HuH-7 (cell line): Measurements from ENCODE around the gene PCDHGB6.
A peak's percentile ranks its signal among the peaks of the same experiment; 100 is the strongest.
"Not testable (repeated sequence)": the region's sequence is repeated elsewhere in the genome, so short reads cannot be mapped to it uniquely, and the experiment has no call there.

Experiments
- DNase-seq: peaks from one replicate; pipeline ENCODE4 v3.0.0; 2011; ENCODE audit warnings: low spot score

Gene PCDHGB6

DNA sequence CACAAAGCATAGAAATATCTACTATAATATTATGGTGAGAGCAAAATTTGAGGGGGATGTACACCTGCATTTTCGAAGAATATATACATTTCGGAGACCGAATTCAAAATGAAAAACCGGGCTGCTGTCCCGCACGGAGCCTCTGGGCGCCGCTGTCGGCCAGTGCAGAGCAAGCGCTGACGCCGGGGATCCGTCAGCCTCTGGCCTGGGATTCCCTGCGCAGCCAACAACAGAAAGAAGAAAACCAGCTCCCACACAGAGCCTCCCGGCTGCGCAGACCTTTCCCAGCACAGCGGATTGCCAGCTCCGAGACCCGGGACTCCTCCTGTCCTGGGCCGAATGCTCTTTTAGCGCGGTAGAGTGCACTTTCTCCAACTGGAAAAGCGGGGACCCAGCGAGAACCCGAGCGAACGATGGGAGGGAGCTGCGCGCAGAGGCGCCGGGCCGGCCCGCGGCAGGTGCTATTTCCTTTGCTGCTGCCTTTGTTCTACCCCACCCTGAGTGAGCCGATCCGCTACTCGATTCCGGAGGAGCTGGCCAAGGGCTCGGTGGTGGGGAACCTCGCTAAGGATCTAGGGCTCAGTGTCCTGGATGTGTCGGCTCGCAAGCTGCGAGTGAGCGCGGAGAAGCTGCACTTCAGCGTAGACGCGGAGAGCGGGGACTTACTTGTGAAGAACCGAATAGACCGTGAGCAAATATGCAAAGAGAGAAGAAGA is at the start of gene PCDHGB6:
Gene PCDHGB6 (plus strand): TSS at position 232 of the 716 bp plus-strand sequence. CDS start 182 bp downstream, at position 414.
- DNase-seq, result not testable (repeated sequence)

DNA sequence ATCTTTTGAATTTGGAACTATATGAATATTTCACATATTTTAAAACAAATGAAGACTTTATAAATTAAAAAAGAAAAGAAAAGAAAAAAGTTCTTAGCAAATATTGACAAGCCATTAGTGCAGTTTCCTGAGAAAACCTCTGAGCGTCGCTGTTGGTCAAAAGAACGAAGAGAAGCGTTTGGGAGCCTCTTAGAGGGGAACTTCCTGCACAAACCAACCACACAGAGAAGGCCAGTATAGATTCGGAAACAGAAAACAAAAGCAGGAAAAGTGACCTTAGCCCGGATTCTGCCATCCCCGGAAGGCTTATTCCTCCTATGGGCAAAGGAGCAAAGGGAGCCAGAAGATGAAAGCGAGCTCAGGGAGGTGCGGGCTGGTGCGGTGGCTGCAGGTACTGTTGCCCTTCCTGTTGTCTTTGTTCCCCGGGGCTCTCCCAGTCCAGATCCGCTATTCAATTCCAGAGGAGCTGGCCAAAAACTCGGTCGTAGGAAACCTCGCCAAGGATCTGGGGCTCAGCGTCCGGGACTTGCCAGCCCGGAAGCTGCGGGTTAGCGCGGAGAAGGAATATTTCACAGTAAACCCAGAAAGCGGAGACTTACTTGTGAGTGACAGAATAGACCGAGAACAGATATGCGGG is 47.9 kb upstream of the PCDHGB6 start, which contains the start of gene PCDHGB2:
Gene PCDHGB2 (plus strand): TSS at position 205 of the 637 bp plus-strand sequence. CDS start 142 bp downstream, at position 347.
- DNase-seq, result peak; percentile 44

DNA sequence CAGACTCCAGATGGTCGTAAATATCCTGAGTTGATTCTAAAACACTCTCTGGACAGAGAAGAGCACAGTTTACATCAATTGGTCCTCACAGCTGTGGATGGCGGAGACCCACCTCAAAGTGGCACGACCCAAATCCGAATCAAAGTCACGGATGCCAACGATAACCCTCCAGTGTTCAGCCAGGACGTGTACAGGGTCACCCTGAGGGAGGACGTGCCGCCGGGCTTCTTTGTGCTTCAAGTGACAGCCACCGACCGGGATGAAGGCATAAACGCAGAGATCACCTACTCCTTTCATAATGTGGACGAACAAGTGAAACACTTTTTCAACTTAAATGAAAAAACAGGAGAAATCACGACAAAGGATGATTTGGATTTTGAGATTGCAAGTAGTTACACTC is 47.1 kb upstream of the PCDHGB6 start:
- no peak for DNase-seq

DNA sequence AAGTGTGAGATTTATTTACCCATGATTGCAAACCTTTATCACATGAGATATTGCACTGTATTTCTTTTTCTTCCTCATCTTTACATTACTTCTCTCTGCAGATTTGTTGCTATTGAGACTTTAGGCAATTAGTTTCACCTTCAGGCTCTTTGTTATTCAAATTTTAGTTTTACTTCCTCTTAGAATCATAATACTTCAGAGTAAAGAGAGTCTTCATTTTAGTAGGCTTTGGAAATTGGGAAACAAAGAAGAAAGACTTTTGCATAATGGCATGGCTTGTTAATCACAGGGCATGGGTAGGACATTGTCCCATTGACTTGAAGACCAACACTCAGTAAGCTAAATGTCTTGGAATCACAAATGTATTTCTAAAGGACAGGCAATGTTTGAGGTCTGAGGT is 45.1 kb upstream of the PCDHGB6 start:
- no peak for DNase-seq

- DNase-seq, result no peak
Measured at GRCh38 chr5:141363952-141364660, 43.7 kb upstream of the PCDHGB6 start, which contains the start of gene PCDHGA5. PCDHGA5 (plus strand) TSS chr5:141364162; CDS start chr5:141364331, 169 bp downstream.

DNA sequence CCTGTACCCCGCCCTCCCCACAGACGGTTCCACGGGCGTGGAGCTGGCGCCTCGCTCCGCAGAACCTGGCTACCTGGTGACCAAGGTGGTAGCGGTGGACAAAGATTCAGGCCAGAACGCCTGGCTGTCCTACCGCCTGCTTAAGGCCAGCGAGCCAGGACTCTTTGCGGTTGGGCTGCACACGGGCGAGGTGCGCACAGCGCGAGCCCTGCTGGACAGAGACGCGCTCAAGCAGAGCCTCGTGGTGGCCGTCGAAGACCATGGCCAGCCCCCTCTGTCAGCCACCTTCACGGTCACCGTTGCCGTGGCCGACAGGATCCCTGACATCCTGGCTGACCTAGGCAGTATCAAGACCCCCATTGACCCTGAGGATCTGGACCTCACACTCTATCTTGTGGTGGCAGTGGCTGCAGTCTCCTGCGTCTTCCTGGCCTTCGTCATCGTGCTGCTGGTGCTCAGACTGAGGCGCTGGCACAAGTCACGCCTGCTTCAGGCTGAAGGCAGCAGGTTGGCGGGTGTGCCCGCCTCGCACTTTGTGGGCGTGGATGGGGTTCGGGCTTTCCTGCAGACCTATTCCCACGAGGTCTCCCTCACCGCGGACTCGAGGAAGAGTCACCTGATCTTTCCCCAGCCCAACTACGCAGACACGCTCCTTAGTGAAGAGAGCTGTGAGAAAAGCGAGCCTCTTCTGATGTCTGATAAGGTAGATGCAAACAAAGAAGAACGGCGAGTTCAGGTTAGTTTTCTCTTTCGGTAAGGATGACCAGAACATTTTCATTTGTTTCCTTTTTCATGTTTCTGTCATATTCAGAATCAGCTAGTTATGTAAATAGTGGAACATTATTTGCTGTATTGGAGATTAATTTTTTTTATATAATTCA is 41.6 kb upstream of the PCDHGB6 start:
- DNase-seq, result no peak

DNA sequence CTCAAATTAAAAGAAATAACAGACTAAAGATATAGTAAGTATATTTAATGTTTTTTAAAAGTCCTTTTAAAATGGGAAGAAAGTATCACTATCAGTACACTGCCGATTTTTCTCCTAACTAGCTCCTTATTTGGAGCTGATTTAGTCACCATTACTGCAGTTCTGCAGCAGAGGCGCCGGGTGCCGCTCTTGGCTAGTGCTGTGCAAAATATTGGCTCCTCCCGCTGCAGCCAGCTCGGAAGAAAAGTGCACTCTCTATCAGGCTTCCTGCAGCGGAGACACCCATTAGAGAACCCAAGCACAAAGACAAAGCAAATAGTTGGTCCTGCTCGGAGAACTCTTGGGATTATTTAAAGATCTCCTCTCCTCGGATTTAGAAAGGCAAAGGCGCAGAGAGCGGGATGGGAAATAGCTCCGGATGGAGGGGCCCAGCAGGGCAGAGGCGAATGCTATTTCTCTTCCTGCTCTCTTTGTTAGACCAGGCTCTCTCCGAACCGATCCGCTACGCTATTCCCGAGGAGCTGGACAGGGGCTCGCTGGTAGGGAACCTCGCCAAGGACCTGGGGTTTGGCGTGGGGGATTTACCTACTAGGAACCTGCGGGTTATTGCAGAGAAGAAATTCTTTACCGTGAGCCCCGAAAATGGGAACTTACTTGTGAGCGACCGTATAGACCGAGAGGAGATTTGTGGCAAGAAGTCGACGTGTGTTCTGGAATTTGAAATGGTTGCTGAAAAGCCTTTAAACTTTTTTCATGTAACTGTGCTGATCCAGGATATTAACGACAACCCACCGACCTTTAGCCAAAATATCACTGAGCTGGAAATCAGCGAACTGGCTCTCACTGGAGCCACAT is 37.6 kb upstream of the PCDHGB6 start, which contains the start of gene PCDHGB3:
Gene PCDHGB3 (plus strand): TSS at position 249 of the 855 bp plus-strand sequence. CDS start 153 bp downstream, at position 402.
- no peak for DNase-seq

DNA sequence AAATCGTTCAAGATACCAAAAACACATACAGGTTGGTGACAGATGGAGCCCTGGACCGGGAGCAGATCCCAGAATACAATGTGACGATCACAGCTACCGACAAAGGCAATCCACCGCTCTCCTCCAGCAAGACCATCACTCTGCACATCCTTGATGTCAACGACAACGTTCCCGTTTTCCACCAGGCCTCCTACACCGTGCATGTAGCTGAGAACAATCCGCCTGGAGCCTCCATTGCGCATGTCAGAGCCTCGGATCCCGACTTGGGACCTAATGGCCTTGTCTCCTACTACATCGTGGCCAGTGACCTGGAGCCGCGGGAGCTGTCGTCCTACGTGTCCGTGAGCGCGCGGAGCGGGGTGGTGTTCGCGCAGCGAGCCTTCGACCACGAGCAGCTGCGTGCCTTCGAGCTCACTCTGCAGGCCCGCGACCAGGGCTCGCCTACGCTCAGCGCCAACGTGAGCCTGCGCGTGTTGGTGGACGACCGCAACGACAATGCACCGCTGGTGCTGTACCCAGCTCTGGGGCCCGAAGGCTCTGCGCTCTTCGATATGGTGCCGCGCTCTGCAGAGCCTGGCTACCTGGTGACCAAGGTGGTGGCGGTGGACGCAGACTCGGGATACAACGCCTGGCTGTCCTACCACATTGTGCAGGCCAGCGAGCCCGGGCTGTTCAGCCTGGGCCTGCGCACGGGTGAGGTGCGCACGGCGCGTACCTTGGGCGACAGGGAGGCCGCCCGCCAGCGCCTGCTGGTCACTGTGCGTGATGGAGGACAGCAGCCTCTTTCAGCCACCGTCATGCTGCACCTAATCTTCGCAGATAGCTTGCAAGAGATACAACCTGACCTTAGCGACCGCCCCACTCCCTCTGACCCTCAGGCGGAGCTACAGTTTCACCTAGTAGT is 36.0 kb upstream of the PCDHGB6 start:
- DNase-seq, result no peak

DNA sequence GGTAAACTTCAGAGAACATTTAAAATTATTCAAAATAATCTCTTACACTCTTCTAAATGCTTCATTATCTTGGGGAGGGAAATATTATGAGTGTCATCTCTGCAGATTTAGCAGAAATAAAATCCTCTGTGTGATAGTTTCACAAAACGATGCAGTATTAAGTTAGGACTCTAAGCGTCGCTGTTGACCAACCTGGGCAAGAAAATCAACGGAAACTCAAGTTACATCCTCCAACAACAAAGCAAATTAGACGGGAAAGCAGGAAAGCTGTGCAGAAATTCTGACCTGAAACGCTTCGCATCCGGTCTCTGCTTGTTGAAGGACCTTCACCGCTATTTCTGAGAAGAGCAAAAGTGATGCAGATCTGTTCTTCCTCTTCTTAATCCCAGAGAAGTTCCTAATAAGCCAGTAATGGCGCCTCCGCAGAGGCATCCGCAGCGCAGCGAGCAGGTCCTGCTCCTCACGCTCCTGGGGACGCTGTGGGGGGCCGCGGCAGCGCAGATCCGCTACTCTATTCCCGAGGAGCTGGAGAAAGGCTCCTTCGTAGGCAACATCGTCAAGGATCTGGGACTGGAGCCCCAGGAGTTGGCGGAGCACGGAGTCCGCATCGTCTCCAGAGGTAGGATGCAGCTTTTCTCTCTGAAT is 34.0 kb upstream of the PCDHGB6 start, which contains the start of gene PCDHGA6:
Gene PCDHGA6 (plus strand): TSS at position 219 of the 645 bp plus-strand sequence. CDS start 193 bp downstream, at position 412.
- DNase-seq, result no peak

DNA sequence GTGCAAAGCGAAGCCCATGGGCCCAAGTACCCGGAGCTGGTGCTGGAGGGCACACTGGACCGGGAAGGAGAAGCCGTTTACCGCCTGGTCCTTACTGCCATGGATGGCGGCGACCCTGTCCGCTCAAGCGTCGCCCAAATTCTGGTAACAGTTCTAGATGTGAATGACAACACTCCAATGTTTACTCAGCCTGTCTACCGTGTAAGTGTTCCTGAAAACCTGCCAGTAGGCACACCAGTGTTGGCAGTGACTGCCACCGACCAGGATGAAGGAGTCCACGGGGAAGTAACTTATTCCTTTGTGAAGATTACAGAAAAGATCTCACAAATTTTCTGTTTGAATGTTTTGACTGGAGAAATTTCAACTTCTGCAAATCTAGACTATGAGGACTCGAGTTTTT is 33.2 kb upstream of the PCDHGB6 start:
- no peak for DNase-seq

GRCh38 chr5:141375444-141376155 is 32.2 kb upstream of the PCDHGB6 start:
- DNase-seq, result not testable (repeated sequence)

DNA sequence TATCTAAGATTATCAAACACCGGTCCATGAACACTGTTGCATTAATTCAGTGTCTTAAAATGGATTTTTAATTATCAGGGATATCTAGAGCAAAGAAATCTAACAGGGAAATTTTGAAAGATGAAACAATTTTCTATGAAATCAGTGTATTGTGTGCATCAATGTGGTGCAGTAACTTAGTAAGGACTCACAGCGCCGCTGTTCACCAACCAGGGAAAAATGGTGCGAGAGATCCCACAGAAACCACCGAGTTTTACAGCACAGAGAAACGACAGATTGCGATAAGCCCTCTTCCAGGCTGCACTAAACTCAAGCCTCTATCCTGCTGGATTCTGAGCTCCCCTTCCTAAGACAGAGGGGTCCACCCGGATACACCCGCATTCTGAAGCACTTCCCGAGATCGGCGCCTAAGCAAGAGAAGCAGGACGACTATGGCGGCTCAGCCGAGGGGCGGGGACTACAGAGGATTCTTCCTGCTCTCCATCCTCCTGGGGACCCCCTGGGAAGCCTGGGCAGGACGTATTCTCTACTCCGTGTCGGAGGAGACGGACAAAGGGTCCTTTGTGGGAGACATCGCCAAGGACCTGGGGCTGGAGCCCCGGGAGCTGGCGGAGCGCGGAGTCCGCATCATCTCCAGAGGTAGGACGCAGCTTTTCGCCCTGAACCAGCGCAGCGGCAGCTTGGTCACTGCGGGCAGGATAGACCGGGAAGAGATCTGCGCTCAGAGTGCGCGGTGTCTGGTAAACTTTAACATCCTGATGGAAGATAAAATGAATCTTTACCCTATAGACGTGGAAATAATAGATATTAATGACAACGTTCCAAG is 25.1 kb upstream of the PCDHGB6 start, which contains the start of gene PCDHGA7:
Gene PCDHGA7 (plus strand): TSS at position 274 of the 826 bp plus-strand sequence. CDS start 158 bp downstream, at position 432.
- DNase-seq, result peak; percentile 70

- no peak for DNase-seq
Measured at GRCh38 chr5:141383345-141383744, 24.5 kb upstream of the PCDHGB6 start.

DNA sequence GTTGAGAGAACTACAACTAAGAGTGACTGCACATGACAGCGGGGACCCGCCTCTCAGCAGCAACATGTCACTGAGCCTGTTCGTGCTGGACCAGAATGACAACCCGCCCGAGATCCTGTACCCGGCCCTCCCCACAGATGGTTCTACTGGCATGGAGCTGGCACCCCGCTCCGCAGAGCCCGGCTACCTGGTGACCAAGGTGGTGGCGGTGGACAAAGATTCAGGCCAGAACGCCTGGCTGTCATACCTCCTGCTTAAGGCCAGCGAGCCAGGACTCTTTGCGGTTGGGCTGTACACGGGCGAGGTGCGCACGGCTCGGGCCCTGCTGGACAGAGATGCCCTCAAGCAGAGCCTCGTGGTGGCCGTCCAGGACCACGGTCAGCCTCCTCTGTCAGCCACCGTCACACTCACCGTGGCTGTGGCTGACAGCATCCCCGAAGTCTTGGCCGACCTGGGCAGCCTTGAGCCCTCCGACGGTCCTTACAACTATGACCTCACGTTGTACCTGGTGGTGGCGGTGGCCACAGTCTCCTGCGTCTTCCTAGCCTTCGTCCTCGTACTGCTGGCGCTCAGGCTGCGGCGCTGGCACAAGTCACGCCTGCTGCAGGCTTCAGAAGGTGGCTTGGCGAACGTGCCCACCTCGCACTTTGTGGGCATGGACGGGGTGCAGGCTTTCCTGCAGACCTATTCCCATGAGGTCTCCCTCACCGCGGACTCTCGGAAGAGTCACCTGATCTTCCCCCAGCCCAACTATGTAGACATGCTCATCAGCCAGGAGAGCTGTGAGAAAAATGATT is 23.2 kb upstream of the PCDHGB6 start:
- no peak for DNase-seq

- not testable (repeated sequence) for DNase-seq
Measured at GRCh38 chr5:141387557-141388311, 20.1 kb upstream of the PCDHGB6 start, which contains the start of gene PCDHGB4. PCDHGB4 (plus strand) TSS chr5:141387698; CDS start chr5:141387885, 187 bp downstream.
